HCT116 (cell line): ENCODE measurements around the gene MAPK10.

Source experiments
- CEBPB ChIP-seq: IDR thresholded peaks from 2 replicates; pipeline ENCODE4 v1.6.1; 2012; ENCODE audit warnings: low read depth
- EZH2 ChIP-seq: fragments of 200-600 bp; sonication (generic); IDR thresholded peaks from 2 replicates; pipeline ENCODE4 v1.6.1; 2017; ENCODE audit warnings: antibody characterized with exemption, mixed run types
- EZH2phosphoT487 ChIP-seq: fragments of 200-600 bp; IDR thresholded peaks from 2 replicates; pipeline ENCODE4 v1.6.1; 2018; ENCODE audit warnings: antibody characterized with exemption, borderline replicate concordance
- JUND ChIP-seq: IDR thresholded peaks from 2 replicates; pipeline ENCODE4 v1.6.1; 2012
- POLR2A ChIP-seq: IDR thresholded peaks from 2 replicates; pipeline ENCODE4 v1.7.0; 2011; ENCODE audit warnings: borderline replicate concordance; ENCODE audit not compliant: insufficient read depth, insufficient read length; ENCODE audit errors: extremely low read depth
- POLR2AphosphoS5 ChIP-seq: IDR thresholded peaks from 2 replicates; pipeline ENCODE4 v1.6.1; 2011; ENCODE audit warnings: mild to moderate bottlenecking, low read depth, low read length, moderate library complexity
- RAD21 ChIP-seq: IDR thresholded peaks from 2 replicates; pipeline ENCODE4 v1.6.1; 2012; ENCODE audit warnings: low read depth, mild to moderate bottlenecking
- SRF ChIP-seq: IDR thresholded peaks from 2 replicates; pipeline ENCODE4 v1.6.1; 2012; ENCODE audit warnings: low read depth
- TCF7L2 ChIP-seq: IDR thresholded peaks from 2 replicates; pipeline ENCODE4 v1.7.0; 2011; ENCODE audit warnings: borderline replicate concordance, inconsistent platforms; ENCODE audit not compliant: insufficient read depth, insufficient read length; ENCODE audit errors: extremely low read depth
- YY1 ChIP-seq: IDR thresholded peaks from 2 replicates; pipeline ENCODE4 v1.6.1; 2011; ENCODE audit warnings: low read length, low read depth, moderate library complexity, mild to moderate bottlenecking; ENCODE audit not compliant: insufficient replicate concordance; ENCODE audit errors: extremely low read depth
- ZNF274 ChIP-seq: fragments of 200-500 bp; sonication (Bioruptor generic); IDR thresholded peaks from 2 replicates; pipeline ENCODE4 v1.6.1; 2014; ENCODE audit warnings: mild to moderate bottlenecking, low read depth, low read length, inconsistent platforms
- TF ChIP-seq, protein P1 (sequence below), 3 experiments: fragments of 200-600 bp in 1 of 3; sonication (generic) in 1 of 3; IDR thresholded peaks in 2 of 3; conservative IDR thresholded peaks in 1 of 3; 2 replicates each; pipeline ENCODE4 v1.5.1; 2012 to 2017; ENCODE audit warnings: low read depth in 2 of 3, low read length in 2 of 3, antibody characterized with exemption in 1 of 3, borderline replicate concordance in 1 of 3, control low read depth in 1 of 3, mild to moderate bottlenecking in 1 of 3, mixed read lengths in 1 of 3, mixed run types in 1 of 3, moderate library complexity in 1 of 3; ENCODE audit not compliant: insufficient read depth in 1 of 3
- TF ChIP-seq, protein P2 (sequence below): IDR thresholded peaks from 2 replicates; pipeline ENCODE4 v1.6.1; 2012
- TF ChIP-seq, protein P3 (sequence below): IDR thresholded peaks from 2 replicates; pipeline ENCODE4 v1.6.1; 2012; ENCODE audit warnings: low read depth

DNA sequence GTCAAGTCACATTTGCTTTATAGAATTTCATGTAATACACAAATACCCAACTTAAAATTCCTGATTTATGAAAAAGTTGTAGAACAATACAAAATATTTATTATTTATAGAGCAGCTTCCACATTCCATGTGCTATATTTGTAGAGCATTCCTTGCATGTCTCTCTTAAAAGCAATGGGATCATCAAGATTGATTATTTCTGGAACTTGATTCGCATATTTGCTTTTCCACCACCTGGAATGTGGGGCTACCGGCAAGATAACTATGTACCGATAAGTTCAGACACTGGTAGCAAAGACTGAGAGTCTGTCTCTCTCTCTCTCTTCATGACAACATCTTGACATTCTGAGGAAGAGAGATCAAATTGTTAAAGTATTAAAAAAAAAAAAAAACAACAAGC, 59.3 kb downstream of the MAPK10 start:
- TF ChIP-seq POLR2AphosphoS5 (no peak), TCF7L2 (no peak), EZH2 (no peak), POLR2A (no peak), CEBPB (no peak), RAD21 (no peak), ZNF274 (no peak), SRF (no peak), YY1 (no peak), EZH2phosphoT487 (no peak), JUND (no peak)
- TF ChIP-seq, protein P1, sequence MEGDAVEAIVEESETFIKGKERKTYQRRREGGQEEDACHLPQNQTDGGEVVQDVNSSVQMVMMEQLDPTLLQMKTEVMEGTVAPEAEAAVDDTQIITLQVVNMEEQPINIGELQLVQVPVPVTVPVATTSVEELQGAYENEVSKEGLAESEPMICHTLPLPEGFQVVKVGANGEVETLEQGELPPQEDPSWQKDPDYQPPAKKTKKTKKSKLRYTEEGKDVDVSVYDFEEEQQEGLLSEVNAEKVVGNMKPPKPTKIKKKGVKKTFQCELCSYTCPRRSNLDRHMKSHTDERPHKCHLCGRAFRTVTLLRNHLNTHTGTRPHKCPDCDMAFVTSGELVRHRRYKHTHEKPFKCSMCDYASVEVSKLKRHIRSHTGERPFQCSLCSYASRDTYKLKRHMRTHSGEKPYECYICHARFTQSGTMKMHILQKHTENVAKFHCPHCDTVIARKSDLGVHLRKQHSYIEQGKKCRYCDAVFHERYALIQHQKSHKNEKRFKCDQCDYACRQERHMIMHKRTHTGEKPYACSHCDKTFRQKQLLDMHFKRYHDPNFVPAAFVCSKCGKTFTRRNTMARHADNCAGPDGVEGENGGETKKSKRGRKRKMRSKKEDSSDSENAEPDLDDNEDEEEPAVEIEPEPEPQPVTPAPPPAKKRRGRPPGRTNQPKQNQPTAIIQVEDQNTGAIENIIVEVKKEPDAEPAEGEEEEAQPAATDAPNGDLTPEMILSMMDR (IDR thresholded peaks at IDR 0.05 in 2 of 3, conservative IDR thresholded peaks at IDR 0.05 in 1 of 3; ENCODE audit: borderline replicate concordance in 1 of 3, insufficient read depth in 1 of 3, low read depth in 2 of 3, low read length in 2 of 3): no peak
- TF ChIP-seq, protein P2, sequence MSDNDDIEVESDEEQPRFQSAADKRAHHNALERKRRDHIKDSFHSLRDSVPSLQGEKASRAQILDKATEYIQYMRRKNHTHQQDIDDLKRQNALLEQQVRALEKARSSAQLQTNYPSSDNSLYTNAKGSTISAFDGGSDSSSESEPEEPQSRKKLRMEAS: no peak
- TF ChIP-seq, protein P3, sequence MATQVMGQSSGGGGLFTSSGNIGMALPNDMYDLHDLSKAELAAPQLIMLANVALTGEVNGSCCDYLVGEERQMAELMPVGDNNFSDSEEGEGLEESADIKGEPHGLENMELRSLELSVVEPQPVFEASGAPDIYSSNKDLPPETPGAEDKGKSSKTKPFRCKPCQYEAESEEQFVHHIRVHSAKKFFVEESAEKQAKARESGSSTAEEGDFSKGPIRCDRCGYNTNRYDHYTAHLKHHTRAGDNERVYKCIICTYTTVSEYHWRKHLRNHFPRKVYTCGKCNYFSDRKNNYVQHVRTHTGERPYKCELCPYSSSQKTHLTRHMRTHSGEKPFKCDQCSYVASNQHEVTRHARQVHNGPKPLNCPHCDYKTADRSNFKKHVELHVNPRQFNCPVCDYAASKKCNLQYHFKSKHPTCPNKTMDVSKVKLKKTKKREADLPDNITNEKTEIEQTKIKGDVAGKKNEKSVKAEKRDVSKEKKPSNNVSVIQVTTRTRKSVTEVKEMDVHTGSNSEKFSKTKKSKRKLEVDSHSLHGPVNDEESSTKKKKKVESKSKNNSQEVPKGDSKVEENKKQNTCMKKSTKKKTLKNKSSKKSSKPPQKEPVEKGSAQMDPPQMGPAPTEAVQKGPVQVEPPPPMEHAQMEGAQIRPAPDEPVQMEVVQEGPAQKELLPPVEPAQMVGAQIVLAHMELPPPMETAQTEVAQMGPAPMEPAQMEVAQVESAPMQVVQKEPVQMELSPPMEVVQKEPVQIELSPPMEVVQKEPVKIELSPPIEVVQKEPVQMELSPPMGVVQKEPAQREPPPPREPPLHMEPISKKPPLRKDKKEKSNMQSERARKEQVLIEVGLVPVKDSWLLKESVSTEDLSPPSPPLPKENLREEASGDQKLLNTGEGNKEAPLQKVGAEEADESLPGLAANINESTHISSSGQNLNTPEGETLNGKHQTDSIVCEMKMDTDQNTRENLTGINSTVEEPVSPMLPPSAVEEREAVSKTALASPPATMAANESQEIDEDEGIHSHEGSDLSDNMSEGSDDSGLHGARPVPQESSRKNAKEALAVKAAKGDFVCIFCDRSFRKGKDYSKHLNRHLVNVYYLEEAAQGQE: no peak
